Hematopoietic multipotent progenitor cell treated with erythropoietin and hydrocortisone succinate and interleukin-3 and kit ligand, for 6 days (in vitro differentiated cells): ENCODE measurements around the gene CHCHD5.
"Not testable (repeated sequence)": the region's sequence is repeated elsewhere in the genome, so short reads cannot be mapped to it uniquely, and the experiment has no call there.

ENCODE experiments used
- DNase-seq: peaks from one replicate; pipeline ENCODE4 v3.0.0-alpha.2; 2015

CHCHD5 gene

GRCh38 chr2:112584134-112584890, at the start of gene CHCHD5:
CHCHD5 (plus strand) TSS chr2:112584609; CDS start chr2:112584648, 39 bp downstream.
- peak; percentile 99 for DNase-seq

GRCh38 chr2:112534826-112535225, 49.6 kb upstream of the CHCHD5 start:
- no peak for DNase-seq

GRCh38 chr2:112536665-112537064, 47.7 kb upstream of the CHCHD5 start:
- DNase-seq = not testable (repeated sequence)

GRCh38 chr2:112539306-112539705, 45.1 kb upstream of the CHCHD5 start:
- DNase-seq = no peak

- no peak for DNase-seq
These were observed 43.5 kb upstream of the CHCHD5 start for GRCh38 chr2:112540906-112541305.

- DNase-seq = peak; percentile 86
These were observed 42.9 kb upstream of the CHCHD5 start for GRCh38 chr2:112541315-112542122.

- DNase-seq = peak; percentile 93
These were observed 42.1 kb upstream of the CHCHD5 start, which contains the start of gene POLR1B for GRCh38 chr2:112542123-112542983. POLR1B (plus strand) TSS chr2:112542465; CDS start chr2:112542495, 30 bp downstream.

GRCh38 chr2:112542984-112543661, 41.3 kb upstream of the CHCHD5 start:
- peak; percentile 56 for DNase-seq

- DNase-seq = peak; percentile 29
These were observed 37.1 kb upstream of the CHCHD5 start for GRCh38 chr2:112547333-112547732.

- DNase-seq = no peak
These were observed 35.4 kb upstream of the CHCHD5 start for GRCh38 chr2:112548980-112549379.

GRCh38 chr2:112566104-112566503, 18.3 kb upstream of the CHCHD5 start:
- DNase-seq = no peak

- DNase-seq = not testable (repeated sequence)
These were observed 17.9 kb upstream of the CHCHD5 start for GRCh38 chr2:112566508-112566907.

GRCh38 chr2:112572005-112572404, 12.4 kb upstream of the CHCHD5 start:
- DNase-seq = no peak

- no peak for DNase-seq
These were observed 6.7 kb upstream of the CHCHD5 start for GRCh38 chr2:112577756-112578155.

- peak; percentile 25 for DNase-seq
These were observed 5.2 kb upstream of the CHCHD5 start for GRCh38 chr2:112579241-112579640.

GRCh38 chr2:112580084-112580483, 4.3 kb upstream of the CHCHD5 start:
- no peak for DNase-seq

- peak; percentile 91 for DNase-seq
These were observed 2.1 kb upstream of the CHCHD5 start for GRCh38 chr2:112582314-112582746.

GRCh38 chr2:112583497-112584133, 794 bp upstream of the CHCHD5 start:
- peak; percentile 37 for DNase-seq

- DNase-seq = no peak
These were observed 462 bp downstream of the CHCHD5 start for GRCh38 chr2:112584891-112585250.

- DNase-seq = no peak
These were observed 991 bp downstream of the CHCHD5 start for GRCh38 chr2:112585400-112585799.

GRCh38 chr2:112585873-112586464, 1.6 kb downstream of the CHCHD5 start:
- DNase-seq = no peak
